HCT116 (cell line): Measurements from ENCODE around the gene ERGIC1.

Experiments
- CTCF ChIP-seq, 3 experiments: fragments of 200-600 bp in 1 of 3; sonication (generic) in 1 of 3; IDR thresholded peaks in 2 of 3; conservative IDR thresholded peaks in 1 of 3; 2 replicates each; pipeline ENCODE4 v1.5.1; 2012 to 2017; ENCODE audit warnings: low read depth in 2 of 3, low read length in 2 of 3, antibody characterized with exemption in 1 of 3, borderline replicate concordance in 1 of 3, control low read depth in 1 of 3, mild to moderate bottlenecking in 1 of 3, mixed read lengths in 1 of 3, mixed run types in 1 of 3, moderate library complexity in 1 of 3; ENCODE audit not compliant: insufficient read depth in 1 of 3
- EZH2 ChIP-seq: fragments of 200-600 bp; sonication (generic); IDR thresholded peaks from 2 replicates; pipeline ENCODE4 v1.6.1; 2017; ENCODE audit warnings: antibody characterized with exemption, mixed run types
- EZH2phosphoT487 ChIP-seq: fragments of 200-600 bp; IDR thresholded peaks from 2 replicates; pipeline ENCODE4 v1.6.1; 2018; ENCODE audit warnings: antibody characterized with exemption, borderline replicate concordance
- JUND ChIP-seq: IDR thresholded peaks from 2 replicates; pipeline ENCODE4 v1.6.1; 2012
- MAX ChIP-seq: IDR thresholded peaks from 2 replicates; pipeline ENCODE4 v1.6.1; 2012
- POLR2A ChIP-seq: IDR thresholded peaks from 2 replicates; pipeline ENCODE4 v1.7.0; 2011; ENCODE audit warnings: borderline replicate concordance; ENCODE audit not compliant: insufficient read depth, insufficient read length; ENCODE audit errors: extremely low read depth
- POLR2AphosphoS5 ChIP-seq: IDR thresholded peaks from 2 replicates; pipeline ENCODE4 v1.6.1; 2011; ENCODE audit warnings: mild to moderate bottlenecking, low read depth, low read length, moderate library complexity
- REST ChIP-seq: IDR thresholded peaks from 2 replicates; pipeline ENCODE4 v1.6.1; 2012; ENCODE audit warnings: low read depth
- SIN3A ChIP-seq: IDR thresholded peaks from 2 replicates; pipeline ENCODE4 v1.6.1; 2012; ENCODE audit warnings: low read depth
- SP1 ChIP-seq: IDR thresholded peaks from 2 replicates; pipeline ENCODE4 v1.6.1; 2012; ENCODE audit warnings: low read depth
- SRF ChIP-seq: IDR thresholded peaks from 2 replicates; pipeline ENCODE4 v1.6.1; 2012; ENCODE audit warnings: low read depth
- YY1 ChIP-seq: IDR thresholded peaks from 2 replicates; pipeline ENCODE4 v1.6.1; 2011; ENCODE audit warnings: low read length, low read depth, moderate library complexity, mild to moderate bottlenecking; ENCODE audit not compliant: insufficient replicate concordance; ENCODE audit errors: extremely low read depth
- ZBTB33 ChIP-seq: IDR thresholded peaks from 2 replicates; pipeline ENCODE4 v1.6.1; 2011; ENCODE audit warnings: mild to moderate bottlenecking, low read length, moderate library complexity; ENCODE audit not compliant: insufficient replicate concordance; ENCODE audit errors: extremely low read depth
- ZFX ChIP-seq: fragments of 450-650 bp; IDR thresholded peaks from 2 replicates; pipeline ENCODE4 v1.6.1; 2017

GRCh38 chr5:172954751-172955159 is 120.7 kb downstream of the ERGIC1 start:
- TF ChIP-seq CTCF (IDR thresholded peaks at IDR 0.05 in 2 of 3, conservative IDR thresholded peaks at IDR 0.05 in 1 of 3; ENCODE audit: borderline replicate concordance in 1 of 3, insufficient read depth in 1 of 3, low read depth in 2 of 3, low read length in 2 of 3) (no peak), SIN3A (no peak), YY1 (no peak), MAX (no peak), JUND (no peak), POLR2A (no peak), SP1 (no peak), EZH2phosphoT487 (no peak), POLR2AphosphoS5 (no peak), SRF (no peak), REST (no peak), ZFX (no peak), ZBTB33 (no peak), EZH2 (no peak)
